ENCODE results near the gene PDE4D. TPM values are rescaled to one million over a fixed set of nuclear protein-coding genes. Genes with fewer than 3 reads are reported as not detected.

The PDE4D gene
- polyA plus RNA-seq, 1 donor (not counting 4 experiments of a cell fraction or from before 2014, with no cell fraction given) = 3.6 TPM

DNA sequence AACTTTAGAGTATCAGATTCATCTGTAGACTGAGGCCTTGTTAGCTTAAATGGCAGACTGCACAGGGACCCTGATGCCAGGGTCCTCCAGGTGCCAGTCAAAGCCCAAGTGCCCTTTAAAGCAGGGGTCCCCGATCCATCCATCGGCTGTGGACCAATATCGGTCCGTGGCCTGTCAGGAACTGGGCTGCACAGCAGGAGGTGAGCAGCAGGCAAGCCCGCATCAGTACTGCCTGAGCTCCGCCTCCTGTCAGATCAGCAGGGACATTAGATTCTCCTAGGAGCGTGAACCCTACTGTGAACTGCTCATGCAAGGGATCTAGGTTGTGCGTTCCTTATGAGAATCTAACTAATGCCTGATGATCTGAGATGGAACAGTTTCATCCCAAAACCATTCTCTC is 907.2 kb downstream of the PDE4D start:
- dilution Hi-C loops (cut with MboI; ENCODE audit: extremely low pct_ligation_motif_present, low sequenced_read_pairs) = no loop called here
- FAIRE-seq = no peak
- no peaks in the 10 kb centered on the region for H3K4me1 ChIP-seq (ENCODE audit: control insufficient read depth, extremely low read depth, insufficient read depth, low read length)

DNA sequence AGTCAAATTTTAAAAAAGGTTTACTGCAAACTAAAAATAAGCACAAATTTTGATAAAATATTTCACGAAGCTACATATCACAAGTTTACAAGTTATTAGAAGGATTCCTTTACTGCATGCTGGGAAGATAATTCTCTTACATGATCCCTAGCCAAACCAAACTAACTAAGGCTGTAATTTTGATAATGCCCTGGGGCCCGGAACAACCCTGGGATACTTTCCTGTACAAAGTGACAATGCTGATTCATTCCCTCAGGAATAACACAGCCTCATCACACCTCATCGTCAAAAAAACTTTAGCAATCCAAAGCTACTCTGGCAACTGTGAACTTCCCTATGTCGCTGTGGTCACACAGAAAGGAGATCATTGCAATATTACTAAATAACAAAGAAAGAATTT is 907.8 kb downstream of the PDE4D start:
- no peak for TF ChIP-seq EZH2 (IDR thresholded peaks at IDR 0.05; ENCODE audit: low read length)
- TF ChIP-seq, protein P1, sequence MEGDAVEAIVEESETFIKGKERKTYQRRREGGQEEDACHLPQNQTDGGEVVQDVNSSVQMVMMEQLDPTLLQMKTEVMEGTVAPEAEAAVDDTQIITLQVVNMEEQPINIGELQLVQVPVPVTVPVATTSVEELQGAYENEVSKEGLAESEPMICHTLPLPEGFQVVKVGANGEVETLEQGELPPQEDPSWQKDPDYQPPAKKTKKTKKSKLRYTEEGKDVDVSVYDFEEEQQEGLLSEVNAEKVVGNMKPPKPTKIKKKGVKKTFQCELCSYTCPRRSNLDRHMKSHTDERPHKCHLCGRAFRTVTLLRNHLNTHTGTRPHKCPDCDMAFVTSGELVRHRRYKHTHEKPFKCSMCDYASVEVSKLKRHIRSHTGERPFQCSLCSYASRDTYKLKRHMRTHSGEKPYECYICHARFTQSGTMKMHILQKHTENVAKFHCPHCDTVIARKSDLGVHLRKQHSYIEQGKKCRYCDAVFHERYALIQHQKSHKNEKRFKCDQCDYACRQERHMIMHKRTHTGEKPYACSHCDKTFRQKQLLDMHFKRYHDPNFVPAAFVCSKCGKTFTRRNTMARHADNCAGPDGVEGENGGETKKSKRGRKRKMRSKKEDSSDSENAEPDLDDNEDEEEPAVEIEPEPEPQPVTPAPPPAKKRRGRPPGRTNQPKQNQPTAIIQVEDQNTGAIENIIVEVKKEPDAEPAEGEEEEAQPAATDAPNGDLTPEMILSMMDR (optimal IDR thresholded peaks at IDR 0.05 in 1 of 3, IDR thresholded peaks at IDR 0.05 in 1 of 3, conservative IDR thresholded peaks at IDR 0.05 in 1 of 3; ENCODE audit: extremely low read depth in 1 of 3, insufficient read depth in 2 of 3, low read length in 3 of 3) = no peak
- dilution Hi-C loops (cut with MboI; ENCODE audit: extremely low pct_ligation_motif_present, low sequenced_read_pairs) = no loop called here
- H3K36me3 ChIP-seq (ENCODE audit: control insufficient read depth in 2 of 2, extremely low read depth in 1 of 2, insufficient read depth in 2 of 2, low read length in 2 of 2) = peaks cover 0 to 2% of the 10 kb centered on the region in 2 experiments

More for the DNA sequence above, 907.2 kb downstream of the PDE4D start:
- Histone ChIP-seq H3K36me3 (ENCODE audit: control insufficient read depth in 2 of 2, extremely low read depth in 1 of 2, insufficient read depth in 2 of 2, low read length in 2 of 2) (peaks cover 0 to 2% of the 10 kb centered on the region in 2 experiments), H3K9me3 (ENCODE audit: control insufficient read depth, low read depth, low read length) (no peaks in the 10 kb centered on the region), H3K9me1 (ENCODE audit: control insufficient read depth, extremely low read depth, insufficient read depth, low read length) (no peaks in the 10 kb centered on the region), H3K9ac (ENCODE audit: control insufficient read depth, extremely low read depth, insufficient read depth, low read length) (no peak overlapping the region), H4K20me1 (ENCODE audit: control insufficient read depth, extremely low read depth, insufficient read depth, low read length) (no peaks in the 10 kb centered on the region), H3K4me3 (ENCODE audit: control insufficient read depth in 2 of 3, extremely low read depth in 1 of 3, insufficient read depth in 2 of 3, low read depth in 1 of 3, low read length in 3 of 3) (no peak overlapping the region), H3K79me2 (ENCODE audit: control insufficient read depth, insufficient read depth, low read length) (no peaks in the 10 kb centered on the region), H3K27ac (ENCODE audit: control insufficient read depth, insufficient read depth, low read length) (no peak overlapping the region), H3K27me3 (ENCODE audit: control insufficient read depth, extremely low read depth, insufficient read depth, low read length) (no peaks in the 10 kb centered on the region), H2AFZ (ENCODE audit: control insufficient read depth, low read length) (no peak overlapping the region), H3K4me2 (ENCODE audit: control insufficient read depth, extremely low read depth, insufficient read depth, low read depth, low read length) (no peak overlapping the region)
- TF ChIP-seq, protein P1 (optimal IDR thresholded peaks at IDR 0.05 in 1 of 3, IDR thresholded peaks at IDR 0.05 in 1 of 3, conservative IDR thresholded peaks at IDR 0.05 in 1 of 3; ENCODE audit: extremely low read depth in 1 of 3, insufficient read depth in 2 of 3, low read length in 3 of 3) = no peak
- no peak for TF ChIP-seq EZH2 (IDR thresholded peaks at IDR 0.05; ENCODE audit: low read length)
- DNase-seq (ENCODE audit: low read depth, low spot score) = no peak

More for the DNA sequence above, 907.8 kb downstream of the PDE4D start:
- FAIRE-seq (no peak), DNase-seq (ENCODE audit: low read depth, low spot score) (no peak)
- Histone ChIP-seq H3K79me2 (ENCODE audit: control insufficient read depth, insufficient read depth, low read length) (no peaks in the 10 kb centered on the region), H3K4me3 (ENCODE audit: control insufficient read depth in 2 of 3, extremely low read depth in 1 of 3, insufficient read depth in 2 of 3, low read depth in 1 of 3, low read length in 3 of 3) (no peak overlapping the region), H2AFZ (ENCODE audit: control insufficient read depth, low read length) (no peak overlapping the region), H3K9me1 (ENCODE audit: control insufficient read depth, extremely low read depth, insufficient read depth, low read length) (no peaks in the 10 kb centered on the region), H4K20me1 (ENCODE audit: control insufficient read depth, extremely low read depth, insufficient read depth, low read length) (no peaks in the 10 kb centered on the region), H3K4me1 (ENCODE audit: control insufficient read depth, extremely low read depth, insufficient read depth, low read length) (no peaks in the 10 kb centered on the region), H3K27ac (ENCODE audit: control insufficient read depth, insufficient read depth, low read length) (no peak overlapping the region), H3K9me3 (ENCODE audit: control insufficient read depth, low read depth, low read length) (no peaks in the 10 kb centered on the region), H3K27me3 (ENCODE audit: control insufficient read depth, extremely low read depth, insufficient read depth, low read length) (no peaks in the 10 kb centered on the region), H3K4me2 (ENCODE audit: control insufficient read depth, extremely low read depth, insufficient read depth, low read depth, low read length) (no peak overlapping the region), H3K9ac (ENCODE audit: control insufficient read depth, extremely low read depth, insufficient read depth, low read length) (no peak overlapping the region)
